DND-41 (cell line): ENCODE data around the gene BCAS3.
"Not testable (repeated sequence)": the region's sequence is repeated elsewhere in the genome, so short reads cannot be mapped to it uniquely, and the experiment has no call there.

Source experiments
- ATAC-seq: fragments of 200-7000 bp; cut with Tn5 transposase; 3 replicates; pipeline ENCODE4 v1.9.1; 2021; ENCODE audit warnings: low read depth; ENCODE audit not compliant: insufficient read depth
- DNase-seq: peaks from one replicate; pipeline ENCODE4 v3.0.0-alpha.2; 2020
- H2AFZ ChIP-seq: 2 replicates; pipeline ENCODE4 v1.6.0; 2012; ENCODE audit warnings: low read depth, low read length
- H3K27ac ChIP-seq: 2 replicates; pipeline ENCODE4 v1.5.1; 2012; ENCODE audit warnings: low read length, inconsistent platforms
- H3K27me3 ChIP-seq: fragments of 200-600 bp; sonication (generic); 2 replicates; pipeline ENCODE4 v1.6.0; 2012; ENCODE audit warnings: low read length, mild to moderate bottlenecking, inconsistent platforms; ENCODE audit not compliant: insufficient read depth, poor library complexity
- H3K36me3 ChIP-seq: 2 replicates; pipeline ENCODE4 v1.5.1; 2012; ENCODE audit warnings: low read length, inconsistent platforms; ENCODE audit not compliant: insufficient read depth
- H3K4me1 ChIP-seq: 2 replicates; pipeline ENCODE4 v1.5.1; 2012; ENCODE audit warnings: mild to moderate bottlenecking, low read length; ENCODE audit not compliant: insufficient read depth
- H3K4me2 ChIP-seq: 2 replicates; pipeline ENCODE4 v1.6.0; 2012; ENCODE audit warnings: mild to moderate bottlenecking, moderate library complexity, low read length, inconsistent platforms; ENCODE audit not compliant: insufficient read depth
- H3K4me3 ChIP-seq, 2 experiments: fragments of 200-600 bp in 1 of 2; shearing (Covaris generic) in 1 of 2; 2 replicates each; pipeline ENCODE4 v1.5.1; 2012 to 2016; ENCODE audit warnings: inconsistent platforms in 2 of 2, low read length in 2 of 2, mild to moderate bottlenecking in 2 of 2, low read depth in 1 of 2, moderate library complexity in 1 of 2
- H3K79me2 ChIP-seq: 2 replicates; pipeline ENCODE4 v1.6.0; 2012; ENCODE audit warnings: low read length, inconsistent platforms; ENCODE audit not compliant: insufficient read depth
- H3K9ac ChIP-seq: 2 replicates; pipeline ENCODE4 v1.6.0; 2012; ENCODE audit warnings: low read depth, mild to moderate bottlenecking, inconsistent platforms, low read length, moderate library complexity
- H3K9me3 ChIP-seq: 2 replicates; pipeline ENCODE4 v1.5.1; 2012; ENCODE audit warnings: low read length, moderate library complexity, mild to moderate bottlenecking, inconsistent platforms; ENCODE audit not compliant: insufficient read depth, severe bottlenecking
- H4K20me1 ChIP-seq: 2 replicates; pipeline ENCODE4 v1.6.0; 2012; ENCODE audit warnings: low read length; ENCODE audit not compliant: insufficient read depth
- EZH2 ChIP-seq: IDR thresholded peaks from 3 replicates; pipeline ENCODE4 v1.6.1; 2012; ENCODE audit warnings: borderline replicate concordance, low read depth, mild to moderate bottlenecking, moderate library complexity, low read length, inconsistent platforms; ENCODE audit not compliant: severe bottlenecking
- TF ChIP-seq, protein P1 (sequence below): IDR thresholded peaks from 2 replicates; pipeline ENCODE4 v1.5.1; 2012; ENCODE audit warnings: borderline replicate concordance, low read length, moderate library complexity, mild to moderate bottlenecking; ENCODE audit not compliant: poor library complexity, severe bottlenecking; ENCODE audit errors: extremely low read depth

BCAS3 gene

DNA sequence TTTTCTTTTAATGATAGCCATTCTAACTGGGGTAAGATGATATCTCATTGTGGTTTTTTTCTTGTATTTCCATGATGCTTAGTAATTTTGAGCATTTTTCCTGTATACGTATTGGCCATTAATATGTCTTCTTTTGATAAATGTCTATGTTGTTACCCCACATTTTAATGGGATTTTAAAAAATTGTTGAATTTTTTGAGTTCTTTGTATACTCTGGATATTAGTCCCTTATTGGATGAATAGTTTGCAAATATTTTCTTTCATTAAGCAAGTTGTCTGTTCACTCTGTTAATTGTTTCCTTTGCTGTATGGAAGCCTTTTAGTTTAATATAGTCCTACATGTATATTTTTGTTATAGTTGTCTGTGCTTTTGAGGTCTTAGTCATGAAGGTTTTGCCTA lies 79.8 kb downstream of the BCAS3 start:
- Histone ChIP-seq H3K79me2 (no peaks in the 10 kb centered on the region), H3K27me3 (no peaks in the 10 kb centered on the region), H4K20me1 (no peaks in the 10 kb centered on the region), H2AFZ (no peak overlapping the region), H3K4me1 (no peaks in the 10 kb centered on the region), H3K9ac (no peak overlapping the region), H3K4me2 (no peak overlapping the region), H3K4me3 (no peak overlapping the region), H3K9me3 (no peaks in the 10 kb centered on the region), H3K36me3 (no peaks in the 10 kb centered on the region), H3K27ac (no peak overlapping the region)
- ATAC-seq (no peak), DNase-seq (no peak)
- TF ChIP-seq, protein P1, sequence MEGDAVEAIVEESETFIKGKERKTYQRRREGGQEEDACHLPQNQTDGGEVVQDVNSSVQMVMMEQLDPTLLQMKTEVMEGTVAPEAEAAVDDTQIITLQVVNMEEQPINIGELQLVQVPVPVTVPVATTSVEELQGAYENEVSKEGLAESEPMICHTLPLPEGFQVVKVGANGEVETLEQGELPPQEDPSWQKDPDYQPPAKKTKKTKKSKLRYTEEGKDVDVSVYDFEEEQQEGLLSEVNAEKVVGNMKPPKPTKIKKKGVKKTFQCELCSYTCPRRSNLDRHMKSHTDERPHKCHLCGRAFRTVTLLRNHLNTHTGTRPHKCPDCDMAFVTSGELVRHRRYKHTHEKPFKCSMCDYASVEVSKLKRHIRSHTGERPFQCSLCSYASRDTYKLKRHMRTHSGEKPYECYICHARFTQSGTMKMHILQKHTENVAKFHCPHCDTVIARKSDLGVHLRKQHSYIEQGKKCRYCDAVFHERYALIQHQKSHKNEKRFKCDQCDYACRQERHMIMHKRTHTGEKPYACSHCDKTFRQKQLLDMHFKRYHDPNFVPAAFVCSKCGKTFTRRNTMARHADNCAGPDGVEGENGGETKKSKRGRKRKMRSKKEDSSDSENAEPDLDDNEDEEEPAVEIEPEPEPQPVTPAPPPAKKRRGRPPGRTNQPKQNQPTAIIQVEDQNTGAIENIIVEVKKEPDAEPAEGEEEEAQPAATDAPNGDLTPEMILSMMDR, result no peak
- no peak for TF ChIP-seq EZH2

GRCh38 chr17:60759756-60760155 lies 82.1 kb downstream of the BCAS3 start:
- no peaks in the 10 kb centered on the region for H3K4me1 ChIP-seq
- H3K4me3 ChIP-seq, result no peak overlapping the region
- TF ChIP-seq, protein P1, result no peak
- TF ChIP-seq EZH2, result no peak
- ATAC-seq (no peak), DNase-seq (no peak)
- no peak overlapping the region for H3K9ac ChIP-seq
- H3K79me2 ChIP-seq, result no peaks in the 10 kb centered on the region
- H3K9me3 ChIP-seq, result no peaks in the 10 kb centered on the region
- no peak overlapping the region for H2AFZ ChIP-seq
- no peaks in the 10 kb centered on the region for H3K27me3 ChIP-seq
- H4K20me1 ChIP-seq, result no peaks in the 10 kb centered on the region
- no peak overlapping the region for H3K4me2 ChIP-seq
- H3K36me3 ChIP-seq, result no peaks in the 10 kb centered on the region
- H3K27ac ChIP-seq, result no peak overlapping the region

GRCh38 chr17:60761301-60761700 lies 83.7 kb downstream of the BCAS3 start:
- H3K27me3 ChIP-seq, H3K36me3 ChIP-seq, H3K9ac ChIP-seq, H2AFZ ChIP-seq, H3K4me2 ChIP-seq, H3K4me1 ChIP-seq, H3K27ac ChIP-seq, H3K9me3 ChIP-seq, H3K4me3 ChIP-seq, H3K79me2 ChIP-seq, ATAC-seq, H4K20me1 ChIP-seq, DNase-seq: not testable (repeated sequence)

- no peak overlapping the region for H2AFZ ChIP-seq
- H4K20me1 ChIP-seq, result no peaks in the 10 kb centered on the region; the same call in 1 of the 2 replicates
- ATAC-seq, result no peak
- no peak for TF ChIP-seq EZH2
- TF ChIP-seq, protein P1, result no peak
- H3K4me3 ChIP-seq, result no peak overlapping the region
- H3K4me2 ChIP-seq, result no peak overlapping the region
- H3K27me3 ChIP-seq, result no peaks in the 10 kb centered on the region
- no peaks in the 10 kb centered on the region for H3K9me3 ChIP-seq
- peaks cover 16% of the 10 kb centered on the region for H3K4me1 ChIP-seq
- no peak for DNase-seq
- H3K27ac ChIP-seq, result no peak overlapping the region
- H3K36me3 ChIP-seq, result no peaks in the 10 kb centered on the region
- no peaks in the 10 kb centered on the region for H3K79me2 ChIP-seq
- H3K9ac ChIP-seq, result no peak overlapping the region
Measured at GRCh38 chr17:60766778-60767190, 89.1 kb downstream of the BCAS3 start.
